Loucy (cell line): Measurements from ENCODE around the gene PPP3CA.

Source experiments
- CTCF ChIP-seq: fragments of 200-600 bp; sonication (generic); conservative IDR thresholded peaks from 2 replicates; pipeline ENCODE4 v1.5.1; 2014; ENCODE audit warnings: mild to moderate bottlenecking, antibody characterized with exemption, low read length
- EZH2phosphoT487 ChIP-seq: fragments of 200-600 bp; IDR thresholded peaks from 2 replicates; pipeline ENCODE4 v1.6.1; 2018; ENCODE audit warnings: antibody characterized with exemption, mild to moderate bottlenecking, moderate library complexity, borderline replicate concordance

- TF ChIP-seq CTCF (no peak), EZH2phosphoT487 (no peak)
Observed at GRCh38 chr4:101258883-101259282, 88.4 kb downstream of the PPP3CA start.
